Measurements from ENCODE around the gene LMAN1.

LMAN1 gene

DNA sequence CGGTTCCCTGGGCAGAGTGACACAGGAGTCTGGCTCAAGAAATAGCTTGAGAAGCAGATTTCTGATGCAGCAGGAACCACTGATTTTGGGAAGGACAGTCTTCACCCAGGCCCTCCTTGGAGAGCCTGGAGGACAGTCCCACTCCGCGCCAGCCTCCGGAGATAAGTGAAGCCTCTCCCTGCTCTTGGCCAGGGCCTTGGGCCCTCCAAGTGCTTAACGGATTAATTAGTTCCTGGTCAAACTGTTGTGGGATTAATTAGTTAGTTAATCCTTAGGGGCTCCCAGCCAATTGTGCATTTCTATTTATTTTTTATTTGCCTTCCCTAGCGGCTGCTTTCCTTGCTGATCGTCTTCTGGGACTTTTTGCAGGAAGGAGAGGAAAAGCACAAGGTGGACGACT lies 60.2 kb downstream of the LMAN1 start:
- TF ChIP-seq, protein P1, sequence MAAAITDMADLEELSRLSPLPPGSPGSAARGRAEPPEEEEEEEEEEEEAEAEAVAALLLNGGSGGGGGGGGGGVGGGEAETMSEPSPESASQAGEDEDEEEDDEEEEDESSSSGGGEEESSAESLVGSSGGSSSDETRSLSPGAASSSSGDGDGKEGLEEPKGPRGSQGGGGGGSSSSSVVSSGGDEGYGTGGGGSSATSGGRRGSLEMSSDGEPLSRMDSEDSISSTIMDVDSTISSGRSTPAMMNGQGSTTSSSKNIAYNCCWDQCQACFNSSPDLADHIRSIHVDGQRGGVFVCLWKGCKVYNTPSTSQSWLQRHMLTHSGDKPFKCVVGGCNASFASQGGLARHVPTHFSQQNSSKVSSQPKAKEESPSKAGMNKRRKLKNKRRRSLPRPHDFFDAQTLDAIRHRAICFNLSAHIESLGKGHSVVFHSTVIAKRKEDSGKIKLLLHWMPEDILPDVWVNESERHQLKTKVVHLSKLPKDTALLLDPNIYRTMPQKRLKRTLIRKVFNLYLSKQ (tag by site-specific recombination; IDR thresholded peaks at IDR 0.05; ENCODE audit: borderline replicate concordance), result no peak
- TF ChIP-seq ZNF366 (tag by site-specific recombination; conservative IDR thresholded peaks at IDR 0.05) (no peak), ZBTB1 (tag by site-specific recombination; IDR thresholded peaks at IDR 0.05) (no peak), ZBTB8A (tag by site-specific recombination; IDR thresholded peaks at IDR 0.05) (no peak), ZNF76 (tag by site-specific recombination; IDR thresholded peaks at IDR 0.05; ENCODE audit: borderline replicate concordance, low read depth) (no peak), KLF7 (tag by site-specific recombination; IDR thresholded peaks at IDR 0.05; ENCODE audit: borderline replicate concordance) (no peak), ZNF248 (tag by site-specific recombination; IDR thresholded peaks at IDR 0.05) (no peak), ZSCAN30 (tag by site-specific recombination; IDR thresholded peaks at IDR 0.05) (no peak), MEIS1 (CRISPR knock-in tag; IDR thresholded peaks at IDR 0.05; ENCODE audit: borderline replicate concordance) (no peak), ZNF24 (tag by site-specific recombination; IDR thresholded peaks at IDR 0.05) (no peak), ZNF114 (tag by site-specific recombination; IDR thresholded peaks at IDR 0.05) (no peak), ZNF514 (tag by site-specific recombination; IDR thresholded peaks at IDR 0.05) (no peak)
- TF ChIP-seq, protein P2, sequence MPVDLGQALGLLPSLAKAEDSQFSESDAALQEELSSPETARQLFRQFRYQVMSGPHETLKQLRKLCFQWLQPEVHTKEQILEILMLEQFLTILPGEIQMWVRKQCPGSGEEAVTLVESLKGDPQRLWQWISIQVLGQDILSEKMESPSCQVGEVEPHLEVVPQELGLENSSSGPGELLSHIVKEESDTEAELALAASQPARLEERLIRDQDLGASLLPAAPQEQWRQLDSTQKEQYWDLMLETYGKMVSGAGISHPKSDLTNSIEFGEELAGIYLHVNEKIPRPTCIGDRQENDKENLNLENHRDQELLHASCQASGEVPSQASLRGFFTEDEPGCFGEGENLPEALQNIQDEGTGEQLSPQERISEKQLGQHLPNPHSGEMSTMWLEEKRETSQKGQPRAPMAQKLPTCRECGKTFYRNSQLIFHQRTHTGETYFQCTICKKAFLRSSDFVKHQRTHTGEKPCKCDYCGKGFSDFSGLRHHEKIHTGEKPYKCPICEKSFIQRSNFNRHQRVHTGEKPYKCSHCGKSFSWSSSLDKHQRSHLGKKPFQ (tag by site-specific recombination; IDR thresholded peaks at IDR 0.05), result no peak
- TF ChIP-seq, protein P3, sequence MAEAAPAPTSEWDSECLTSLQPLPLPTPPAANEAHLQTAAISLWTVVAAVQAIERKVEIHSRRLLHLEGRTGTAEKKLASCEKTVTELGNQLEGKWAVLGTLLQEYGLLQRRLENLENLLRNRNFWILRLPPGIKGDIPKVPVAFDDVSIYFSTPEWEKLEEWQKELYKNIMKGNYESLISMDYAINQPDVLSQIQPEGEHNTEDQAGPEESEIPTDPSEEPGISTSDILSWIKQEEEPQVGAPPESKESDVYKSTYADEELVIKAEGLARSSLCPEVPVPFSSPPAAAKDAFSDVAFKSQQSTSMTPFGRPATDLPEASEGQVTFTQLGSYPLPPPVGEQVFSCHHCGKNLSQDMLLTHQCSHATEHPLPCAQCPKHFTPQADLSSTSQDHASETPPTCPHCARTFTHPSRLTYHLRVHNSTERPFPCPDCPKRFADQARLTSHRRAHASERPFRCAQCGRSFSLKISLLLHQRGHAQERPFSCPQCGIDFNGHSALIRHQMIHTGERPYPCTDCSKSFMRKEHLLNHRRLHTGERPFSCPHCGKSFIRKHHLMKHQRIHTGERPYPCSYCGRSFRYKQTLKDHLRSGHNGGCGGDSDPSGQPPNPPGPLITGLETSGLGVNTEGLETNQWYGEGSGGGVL (tag by site-specific recombination; IDR thresholded peaks at IDR 0.05), result no peak
- TF ChIP-seq, protein P4, sequence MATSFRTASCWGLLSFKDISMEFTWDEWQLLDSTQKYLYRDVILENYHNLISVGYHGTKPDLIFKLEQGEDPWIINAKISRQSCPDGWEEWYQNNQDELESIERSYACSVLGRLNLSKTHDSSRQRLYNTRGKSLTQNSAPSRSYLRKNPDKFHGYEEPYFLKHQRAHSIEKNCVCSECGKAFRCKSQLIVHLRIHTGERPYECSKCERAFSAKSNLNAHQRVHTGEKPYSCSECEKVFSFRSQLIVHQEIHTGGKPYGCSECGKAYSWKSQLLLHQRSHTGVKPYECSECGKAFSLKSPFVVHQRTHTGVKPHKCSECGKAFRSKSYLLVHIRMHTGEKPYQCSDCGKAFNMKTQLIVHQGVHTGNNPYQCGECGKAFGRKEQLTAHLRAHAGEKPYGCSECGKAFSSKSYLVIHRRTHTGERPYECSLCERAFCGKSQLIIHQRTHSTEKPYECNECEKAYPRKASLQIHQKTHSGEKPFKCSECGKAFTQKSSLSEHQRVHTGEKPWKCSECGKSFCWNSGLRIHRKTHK (tag by site-specific recombination; IDR thresholded peaks at IDR 0.05), result no peak
- ChIA-PET POLR2A (interaction anchor here (0.6 kb wide), 1 partner anchor 32 kb away, joined by 8 read pairs; no protein-coding TSS in a partner anchor), CTCF (interaction anchor here (0.8 kb wide), 1 partner anchor 104 kb away, joined by 3 read pairs; no protein-coding TSS in a partner anchor)
- Histone ChIP-seq H3K4me1 (ENCODE audit: control insufficient read depth, insufficient read depth, low read length) (no peaks in the 10 kb centered on the region), H3K4me3 (ENCODE audit: low read depth, low read length) (no peak overlapping the region), H3K27ac (ENCODE audit: extremely low read depth, low read depth, low read length) (no peak overlapping the region), H3K36me3 (ENCODE audit: control insufficient read depth in 2 of 2, insufficient read depth in 1 of 2, low read length in 2 of 2) (no peaks in the 10 kb centered on the region), H3K9me3 (ENCODE audit: control insufficient read depth, insufficient read depth, low read depth, low read length) (no peaks in the 10 kb centered on the region)

DNA sequence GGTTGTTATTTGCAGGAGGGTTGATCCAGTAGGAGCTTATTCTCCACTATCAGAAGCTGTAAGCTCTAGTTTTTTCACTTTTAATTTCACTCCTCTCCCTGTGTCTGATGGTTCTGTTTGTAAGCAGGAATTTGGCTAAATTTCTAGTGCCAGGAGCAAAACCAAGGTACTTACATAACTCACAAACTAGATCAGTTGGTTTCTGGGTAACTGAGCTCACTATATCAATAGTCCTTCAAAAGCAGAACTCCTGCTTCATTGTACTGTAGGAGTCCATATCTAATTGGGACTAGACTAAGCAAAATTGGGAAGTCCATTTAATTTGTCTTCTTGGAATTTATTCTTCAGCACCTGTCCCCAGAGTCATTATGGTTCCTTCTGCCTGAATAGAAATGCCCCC lies 65.7 kb downstream of the LMAN1 start:
- TF ChIP-seq, protein P5, sequence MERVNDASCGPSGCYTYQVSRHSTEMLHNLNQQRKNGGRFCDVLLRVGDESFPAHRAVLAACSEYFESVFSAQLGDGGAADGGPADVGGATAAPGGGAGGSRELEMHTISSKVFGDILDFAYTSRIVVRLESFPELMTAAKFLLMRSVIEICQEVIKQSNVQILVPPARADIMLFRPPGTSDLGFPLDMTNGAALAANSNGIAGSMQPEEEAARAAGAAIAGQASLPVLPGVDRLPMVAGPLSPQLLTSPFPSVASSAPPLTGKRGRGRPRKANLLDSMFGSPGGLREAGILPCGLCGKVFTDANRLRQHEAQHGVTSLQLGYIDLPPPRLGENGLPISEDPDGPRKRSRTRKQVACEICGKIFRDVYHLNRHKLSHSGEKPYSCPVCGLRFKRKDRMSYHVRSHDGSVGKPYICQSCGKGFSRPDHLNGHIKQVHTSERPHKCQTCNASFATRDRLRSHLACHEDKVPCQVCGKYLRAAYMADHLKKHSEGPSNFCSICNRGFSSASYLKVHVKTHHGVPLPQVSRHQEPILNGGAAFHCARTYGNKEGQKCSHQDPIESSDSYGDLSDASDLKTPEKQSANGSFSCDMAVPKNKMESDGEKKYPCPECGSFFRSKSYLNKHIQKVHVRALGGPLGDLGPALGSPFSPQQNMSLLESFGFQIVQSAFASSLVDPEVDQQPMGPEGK (tag by site-specific recombination; IDR thresholded peaks at IDR 0.05), result no peak
- Histone ChIP-seq H3K9me3 (ENCODE audit: control insufficient read depth, insufficient read depth, low read depth, low read length) (no peaks in the 10 kb centered on the region), H3K27ac (ENCODE audit: extremely low read depth, low read depth, low read length) (no peak overlapping the region), H3K4me1 (ENCODE audit: control insufficient read depth, insufficient read depth, low read length) (no peaks in the 10 kb centered on the region), H3K36me3 (ENCODE audit: control insufficient read depth in 2 of 2, insufficient read depth in 1 of 2, low read length in 2 of 2) (no peaks in the 10 kb centered on the region; a peak in 1 of 3 replicates), H3K4me3 (ENCODE audit: low read depth, low read length) (no peak overlapping the region)
- POLR2A ChIA-PET, result interaction anchor here (1.0 kb wide), 1 partner anchor 66 kb away, joined by 5 read pairs; the partner anchor contains the start of gene LMAN1
- CTCF ChIA-PET, result interaction anchor here (1.0 to 2.5 kb wide), 3 partner anchors 15 to 109 kb away, joined by 4 to 14 read pairs (median 7); partner anchors contain the start of gene RAX
